ENCODE measurements around the gene TEX19.
A peak's percentile ranks its signal among the peaks of the same experiment; 100 is the strongest.
"Not testable (repeated sequence)": the region's sequence is repeated elsewhere in the genome, so short reads cannot be mapped to it uniquely, and the experiment has no call there.

TEX19 gene

GRCh38 chr17:82392941-82393340 is 33.9 kb downstream of the TEX19 start:
- DNase-seq, result no peak

- DNase-seq, result no peak
These were observed 35.2 kb downstream of the TEX19 start for GRCh38 chr17:82394278-82394677.

DNA sequence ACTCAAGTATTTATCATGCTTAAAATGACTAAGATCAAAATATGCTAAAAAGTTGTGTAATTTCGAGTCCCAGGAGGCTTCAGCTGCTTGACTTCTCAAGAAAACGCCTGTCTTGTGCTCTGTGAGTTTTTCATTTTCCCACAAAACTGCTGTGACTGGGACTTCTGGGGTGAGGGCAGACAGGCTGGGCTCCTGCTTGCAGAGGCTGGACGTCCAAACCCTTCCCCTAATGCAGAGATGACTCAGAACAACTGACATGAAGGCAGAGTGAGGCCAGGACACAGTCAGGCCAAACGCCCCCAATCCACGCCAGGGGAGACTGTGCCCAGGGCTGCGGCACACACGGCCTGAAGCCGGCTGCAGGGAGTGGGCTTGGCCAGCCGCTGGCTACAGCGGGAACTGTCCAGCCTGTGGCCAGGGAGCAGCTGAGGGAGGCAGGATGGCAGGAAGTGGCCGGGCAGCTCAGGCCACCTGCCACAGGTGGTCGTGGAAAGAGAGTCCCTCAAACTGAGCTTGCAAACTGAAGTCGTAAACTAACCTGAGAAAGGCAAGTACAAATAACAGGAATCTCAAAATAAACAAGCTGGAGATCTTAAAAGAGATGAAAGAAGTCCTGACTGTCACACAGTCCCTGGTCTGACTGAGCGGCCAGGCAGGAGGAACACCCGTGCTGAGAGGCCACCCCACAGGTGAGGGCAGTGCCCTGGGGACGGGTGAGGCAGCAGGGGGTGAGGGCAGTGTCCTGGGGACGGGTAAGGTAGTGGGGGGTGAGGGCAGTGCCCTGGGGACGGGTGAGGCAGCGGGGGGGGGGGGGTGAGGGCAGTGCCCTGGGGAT is 37.8 kb downstream of the TEX19 start:
- DNase-seq, result no peak

GRCh38 chr17:82397449-82398335 is 38.6 kb downstream of the TEX19 start:
- no peak for DNase-seq

- DNase-seq, result no peak
These were observed 40.0 kb downstream of the TEX19 start for GRCh38 chr17:82399041-82399441.

GRCh38 chr17:82399601-82400101 is 40.6 kb downstream of the TEX19 start:
- DNase-seq, result no peak

DNA sequence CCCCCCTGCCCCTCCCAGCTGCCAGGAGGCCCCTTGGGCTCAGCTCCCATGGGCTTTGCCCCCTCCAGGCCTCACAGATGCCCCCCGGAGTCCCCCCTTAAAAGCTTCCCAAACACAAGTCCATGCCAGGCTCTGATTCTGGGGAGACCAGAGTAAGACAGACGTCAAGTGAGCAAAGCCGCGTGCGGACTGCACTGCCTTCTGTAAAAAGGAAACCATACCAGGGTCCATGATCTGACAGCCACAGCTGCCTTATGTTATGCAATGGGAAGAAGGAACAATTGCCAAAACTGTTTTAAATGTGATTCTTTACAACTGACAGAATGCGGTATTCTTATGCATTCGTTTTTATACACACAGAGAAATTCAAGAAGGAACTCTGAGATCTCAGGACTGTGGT is 41.2 kb downstream of the TEX19 start:
- peak; percentile 52 for DNase-seq

GRCh38 chr17:82400830-82401229 is 41.8 kb downstream of the TEX19 start:
- DNase-seq, result peak; percentile 74

DNA sequence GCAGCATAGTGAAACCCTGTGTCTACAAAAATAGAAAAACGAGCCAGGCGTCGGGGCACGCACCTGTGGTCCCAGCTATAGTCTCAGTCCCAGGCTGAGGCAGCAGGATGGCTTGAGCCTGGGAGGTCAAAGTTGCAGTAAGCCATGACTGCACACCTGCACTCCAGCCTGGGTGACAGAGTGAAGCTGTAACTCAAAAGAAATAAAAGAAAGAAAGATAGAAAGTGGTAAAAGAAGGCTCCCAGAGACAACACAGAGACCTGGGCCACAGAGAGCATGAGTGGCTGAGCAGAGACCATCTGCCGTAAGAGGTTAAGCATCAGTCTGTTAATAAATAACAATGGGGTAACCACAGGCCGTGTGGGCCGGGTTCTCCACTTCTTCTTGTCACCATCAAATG is 43.8 kb downstream of the TEX19 start:
- no peak for DNase-seq

GRCh38 chr17:82403662-82404660 is 44.9 kb downstream of the TEX19 start:
- no peak for DNase-seq

GRCh38 chr17:82405051-82405450 is 46.0 kb downstream of the TEX19 start:
- no peak for DNase-seq

GRCh38 chr17:82406131-82406671 is 47.2 kb downstream of the TEX19 start:
- DNase-seq, result no peak

DNA sequence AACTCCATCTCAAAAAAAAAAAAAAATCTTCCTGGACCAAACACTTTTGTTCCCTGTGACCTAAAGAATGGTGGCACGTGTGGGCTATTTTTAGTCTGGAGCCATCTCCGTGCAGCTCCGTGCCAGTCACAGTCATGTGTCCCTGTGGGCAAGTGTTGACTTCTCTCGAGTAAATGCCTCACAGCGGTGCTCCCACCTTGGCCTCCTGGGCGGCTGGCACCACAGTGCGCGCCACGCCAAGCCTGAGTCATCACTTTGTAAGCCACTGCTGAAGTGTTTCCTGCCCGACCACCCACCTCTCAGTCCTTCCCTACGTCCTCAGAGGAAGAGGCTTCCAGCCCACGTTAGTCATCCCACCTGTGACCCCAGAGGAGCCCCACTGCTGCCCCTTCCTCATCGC is 48.2 kb downstream of the TEX19 start:
- DNase-seq, result peak; percentile 23

DNA sequence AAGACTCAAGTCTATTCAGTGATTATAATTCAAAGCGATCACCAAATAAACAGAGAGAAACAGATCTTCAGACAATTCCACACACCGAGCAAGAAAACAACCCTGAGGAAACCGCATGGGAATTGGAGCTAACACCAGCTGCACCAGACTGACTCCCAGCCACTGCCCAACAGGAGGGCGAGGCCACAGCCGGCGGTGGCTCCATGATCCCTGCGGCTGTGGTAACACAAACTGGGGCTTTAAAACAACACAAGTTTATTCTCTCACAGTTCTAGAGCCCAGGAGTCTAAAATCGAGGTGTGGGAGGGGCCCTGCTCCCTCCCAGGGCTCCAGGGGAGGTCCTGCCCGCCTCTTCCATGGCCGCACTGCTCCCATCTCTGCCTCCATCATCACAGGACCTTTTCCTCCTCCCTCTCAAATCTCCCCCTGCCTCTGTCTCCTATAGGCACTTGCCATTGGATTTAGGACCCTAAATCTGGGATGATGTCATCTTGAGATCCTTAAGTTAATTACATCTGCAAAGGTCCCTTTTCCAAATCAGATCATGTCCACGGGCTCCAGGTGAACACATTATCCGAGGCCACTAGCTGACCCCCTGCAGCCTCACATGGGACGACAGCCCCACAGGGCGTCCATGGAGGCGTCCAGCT is 49.4 kb downstream of the TEX19 start:
- DNase-seq, result no peak

- no peak for DNase-seq
These were observed 49.9 kb downstream of the TEX19 start for GRCh38 chr17:82408938-82409318.

DNA sequence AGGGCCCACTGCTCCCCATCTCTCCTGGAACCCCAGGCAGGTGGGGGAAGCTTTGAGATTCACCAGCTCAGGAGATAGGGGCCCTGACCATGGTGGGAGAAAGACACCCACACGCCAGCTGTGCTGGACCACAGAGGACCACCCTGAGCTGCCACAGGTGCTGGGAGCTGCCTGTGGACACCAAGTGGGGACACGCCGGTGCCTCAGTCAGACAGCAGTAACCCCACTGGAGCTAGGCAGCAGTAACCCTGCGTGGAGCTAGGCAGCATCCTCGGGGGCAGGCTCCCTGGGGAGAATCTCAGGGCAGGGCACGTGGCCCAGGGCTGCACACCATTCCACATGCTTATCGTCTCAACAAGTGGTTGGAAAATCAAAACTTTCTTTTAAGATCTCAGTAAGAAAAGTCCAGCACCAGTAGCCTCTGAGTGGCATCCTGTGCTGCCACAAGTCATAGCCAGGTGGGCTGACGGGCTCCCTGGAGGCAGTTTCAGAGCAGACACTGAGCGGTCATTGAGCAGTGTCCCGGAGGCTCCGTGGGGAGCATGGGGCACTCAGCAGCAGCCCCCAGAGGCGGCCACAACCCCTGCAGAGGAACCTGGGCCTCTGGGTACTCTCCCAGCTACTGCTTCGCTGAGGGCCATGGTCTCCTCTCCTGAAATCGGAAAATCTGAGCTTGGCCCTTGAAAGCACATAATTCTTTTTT is 51.1 kb downstream of the TEX19 start:
- DNase-seq, result no peak

GRCh38 chr17:82411396-82412053 is 52.5 kb downstream of the TEX19 start:
- no peak for DNase-seq

GRCh38 chr17:82412081-82412480 is 53.0 kb downstream of the TEX19 start:
- DNase-seq, result not testable (repeated sequence)

GRCh38 chr17:82412535-82413520 is 53.8 kb downstream of the TEX19 start:
- no peak for DNase-seq
